Measurements from ENCODE around the gene SPDYC. TPM values are rescaled to one million over a fixed set of nuclear protein-coding genes. Genes with fewer than 3 reads are reported as not detected.

SPDYC gene
- total and polyA plus RNA-seq, 2 of the 13 experiments (the other 11 are each of a cell fraction or from before 2014, with no cell fraction given): 0.15 to 0.33 TPM

DNA sequence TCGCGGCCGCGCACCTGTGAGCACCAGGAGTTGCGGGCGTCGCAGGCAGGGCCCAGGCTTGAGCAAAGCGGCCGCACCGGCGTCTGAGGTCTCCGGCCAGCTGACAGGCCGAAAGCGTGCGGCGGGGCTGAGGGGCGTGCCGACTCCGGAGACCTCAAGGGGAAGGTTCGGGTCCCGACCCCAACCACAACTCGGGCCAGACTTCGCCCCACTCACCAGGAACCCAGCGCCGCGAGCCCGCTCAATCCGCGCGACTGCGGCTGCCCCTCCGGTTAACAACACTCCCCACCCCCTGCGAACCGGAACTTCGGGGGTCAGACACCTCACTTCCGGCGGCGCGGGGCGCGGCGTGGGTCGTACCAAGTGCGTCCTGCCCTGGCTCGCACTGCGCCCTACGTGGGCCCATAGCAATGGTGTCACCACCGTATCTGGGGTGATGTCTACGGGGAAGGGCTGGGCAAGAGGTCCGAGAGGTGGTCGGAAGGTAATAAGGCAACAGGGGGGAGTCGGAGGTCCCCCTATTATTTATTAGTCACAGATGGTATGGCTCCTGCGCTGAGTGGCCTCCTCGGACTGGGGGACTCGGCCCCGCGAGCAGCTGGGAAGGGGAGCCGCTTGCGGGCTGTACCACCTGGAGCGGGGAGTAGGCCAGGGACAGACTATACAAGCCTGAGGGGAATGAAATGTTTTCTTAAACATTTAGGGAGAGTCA, 35.6 kb upstream of the SPDYC start, which contains the start of gene SYVN1 (continued):
- TF ChIP-seq, protein P1, sequence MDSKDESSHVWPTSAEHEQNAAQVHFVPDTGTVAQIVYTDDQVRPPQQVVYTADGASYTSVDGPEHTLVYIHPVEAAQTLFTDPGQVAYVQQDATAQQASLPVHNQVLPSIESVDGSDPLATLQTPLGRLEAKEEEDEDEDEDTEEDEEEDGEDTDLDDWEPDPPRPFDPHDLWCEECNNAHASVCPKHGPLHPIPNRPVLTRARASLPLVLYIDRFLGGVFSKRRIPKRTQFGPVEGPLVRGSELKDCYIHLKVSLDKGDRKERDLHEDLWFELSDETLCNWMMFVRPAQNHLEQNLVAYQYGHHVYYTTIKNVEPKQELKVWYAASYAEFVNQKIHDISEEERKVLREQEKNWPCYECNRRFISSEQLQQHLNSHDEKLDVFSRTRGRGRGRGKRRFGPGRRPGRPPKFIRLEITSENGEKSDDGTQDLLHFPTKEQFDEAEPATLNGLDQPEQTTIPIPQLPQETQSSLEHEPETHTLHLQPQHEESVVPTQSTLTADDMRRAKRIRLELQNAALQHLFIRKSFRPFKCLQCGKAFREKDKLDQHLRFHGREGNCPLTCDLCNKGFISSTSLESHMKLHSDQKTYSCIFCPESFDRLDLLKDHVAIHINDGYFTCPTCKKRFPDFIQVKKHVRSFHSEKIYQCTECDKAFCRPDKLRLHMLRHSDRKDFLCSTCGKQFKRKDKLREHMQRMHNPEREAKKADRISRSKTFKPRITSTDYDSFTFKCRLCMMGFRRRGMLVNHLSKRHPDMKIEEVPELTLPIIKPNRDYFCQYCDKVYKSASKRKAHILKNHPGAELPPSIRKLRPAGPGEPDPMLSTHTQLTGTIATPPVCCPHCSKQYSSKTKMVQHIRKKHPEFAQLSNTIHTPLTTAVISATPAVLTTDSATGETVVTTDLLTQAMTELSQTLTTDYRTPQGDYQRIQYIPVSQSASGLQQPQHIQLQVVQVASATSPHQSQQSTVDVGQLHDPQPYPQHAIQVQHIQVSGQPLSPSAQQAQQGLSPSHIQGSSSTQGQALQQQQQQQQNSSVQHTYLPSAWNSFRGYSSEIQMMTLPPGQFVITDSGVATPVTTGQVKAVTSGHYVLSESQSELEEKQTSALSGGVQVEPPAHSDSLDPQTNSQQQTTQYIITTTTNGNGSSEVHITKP (CRISPR knock-in tag; IDR thresholded peaks at IDR 0.05; ENCODE audit: low read depth): peak; percentile 99
- TF ChIP-seq ZNF883 (CRISPR knock-in tag; IDR thresholded peaks at IDR 0.05; ENCODE audit: not compliant biosample characterization) (peak; percentile 92), NFE2L2 (IDR thresholded peaks at IDR 0.05; ENCODE audit: low read length) (no peak), MAFG (CRISPR knock-in tag; IDR thresholded peaks at IDR 0.05) (no peak), YEATS2 (CRISPR knock-in tag; IDR thresholded peaks at IDR 0.05; ENCODE audit: borderline replicate concordance) (peak; percentile 89; the same call in 1 of the 2 replicates), AKNA (CRISPR knock-in tag; IDR thresholded peaks at IDR 0.05; ENCODE audit: borderline replicate concordance) (no peak), ZNF143 (CRISPR knock-in tag; IDR thresholded peaks at IDR 0.05) (peak; percentile 57; the same call in 1 of the 2 replicates), SALL2 (CRISPR knock-in tag; IDR thresholded peaks at IDR 0.05) (peak; percentile 67), ZNF773 (CRISPR knock-in tag; IDR thresholded peaks at IDR 0.05; ENCODE audit: borderline replicate concordance) (no peak), ZNF264 (CRISPR knock-in tag; IDR thresholded peaks at IDR 0.05) (0 out of 2 replicates have a peak, but pooled peaks have one; percentile 27), ZNF510 (CRISPR knock-in tag; IDR thresholded peaks at IDR 0.05; ENCODE audit: low read depth) (peak; percentile 37; the same call in 1 of the 2 replicates), ZNF280B (CRISPR knock-in tag; IDR thresholded peaks at IDR 0.05; ENCODE audit: borderline replicate concordance) (no peak), ZUFSP (CRISPR knock-in tag; IDR thresholded peaks at IDR 0.05; ENCODE audit: borderline replicate concordance) (no peak)

Data from HepG2 (cell line).